ENCODE results near the gene MAFF. TPM values are rescaled to one million over a fixed set of nuclear protein-coding genes. Genes with fewer than 3 reads are reported as not detected.

MAFF gene
- total and polyA plus RNA-seq, 9 of the 15 experiments (the other 6 are each of a cell fraction or from before 2014, with no cell fraction given), result 0.51 to 8.0 (median 5.4) TPM

DNA sequence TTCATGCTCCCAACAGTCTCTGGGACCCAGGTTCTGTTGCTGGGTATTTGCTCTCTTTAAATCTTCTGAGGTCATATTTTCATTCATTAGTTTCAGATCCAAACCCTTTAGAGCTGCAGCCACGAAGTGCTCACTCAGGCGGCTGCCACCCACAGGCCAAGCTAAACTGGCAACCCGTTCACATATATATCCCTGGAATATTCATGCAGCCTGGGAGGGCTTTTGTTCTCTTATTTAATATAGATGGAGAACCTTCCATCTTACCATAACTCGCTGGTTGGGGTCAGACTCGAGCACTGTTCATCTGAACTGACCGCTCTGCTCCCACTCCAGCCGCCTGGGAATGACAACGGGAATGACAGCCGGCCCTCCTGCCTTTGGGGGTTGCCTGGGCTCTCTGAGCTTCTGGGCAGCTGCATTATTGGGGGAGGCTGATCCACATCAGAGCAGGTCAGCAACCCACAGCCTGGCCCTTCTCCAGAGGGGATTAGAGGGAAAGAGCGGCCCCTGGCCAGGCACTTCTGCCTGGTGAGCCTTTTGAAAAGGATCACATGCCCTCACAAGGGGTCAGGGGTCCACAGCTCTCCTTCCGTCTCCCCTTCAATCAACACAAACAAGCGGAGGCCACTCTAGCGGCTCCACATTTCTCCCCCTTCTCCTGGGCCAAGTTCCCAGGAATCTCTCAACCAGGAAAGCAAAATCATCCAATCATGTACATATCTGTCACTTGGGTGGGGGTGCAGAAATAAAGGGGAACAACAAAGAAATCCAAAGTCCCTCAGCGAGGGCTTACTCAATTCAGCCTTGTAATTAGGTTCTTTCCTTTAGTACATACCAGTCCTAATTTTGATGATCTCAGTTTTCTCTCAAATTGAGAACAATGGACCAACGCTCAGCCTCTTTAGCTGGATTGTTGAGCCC is 59.2 kb downstream of the MAFF start (continued):
- TF ChIP-seq, protein P1, sequence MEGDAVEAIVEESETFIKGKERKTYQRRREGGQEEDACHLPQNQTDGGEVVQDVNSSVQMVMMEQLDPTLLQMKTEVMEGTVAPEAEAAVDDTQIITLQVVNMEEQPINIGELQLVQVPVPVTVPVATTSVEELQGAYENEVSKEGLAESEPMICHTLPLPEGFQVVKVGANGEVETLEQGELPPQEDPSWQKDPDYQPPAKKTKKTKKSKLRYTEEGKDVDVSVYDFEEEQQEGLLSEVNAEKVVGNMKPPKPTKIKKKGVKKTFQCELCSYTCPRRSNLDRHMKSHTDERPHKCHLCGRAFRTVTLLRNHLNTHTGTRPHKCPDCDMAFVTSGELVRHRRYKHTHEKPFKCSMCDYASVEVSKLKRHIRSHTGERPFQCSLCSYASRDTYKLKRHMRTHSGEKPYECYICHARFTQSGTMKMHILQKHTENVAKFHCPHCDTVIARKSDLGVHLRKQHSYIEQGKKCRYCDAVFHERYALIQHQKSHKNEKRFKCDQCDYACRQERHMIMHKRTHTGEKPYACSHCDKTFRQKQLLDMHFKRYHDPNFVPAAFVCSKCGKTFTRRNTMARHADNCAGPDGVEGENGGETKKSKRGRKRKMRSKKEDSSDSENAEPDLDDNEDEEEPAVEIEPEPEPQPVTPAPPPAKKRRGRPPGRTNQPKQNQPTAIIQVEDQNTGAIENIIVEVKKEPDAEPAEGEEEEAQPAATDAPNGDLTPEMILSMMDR (IDR thresholded peaks at IDR 0.05 in 2 of 3, conservative IDR thresholded peaks at IDR 0.05 in 1 of 3; ENCODE audit: insufficient read depth in 2 of 3, low read depth in 1 of 3, low read length in 3 of 3), result no peak
- TF ChIP-seq ESRRA (IDR thresholded peaks at IDR 0.05; ENCODE audit: borderline replicate concordance, low read depth) (no peak), ZNF589 (CRISPR knock-in tag; IDR thresholded peaks at IDR 0.05; ENCODE audit: low read depth) (no peak), MAFK (IDR thresholded peaks at IDR 0.05; ENCODE audit: low read length) (no peak), ETV1 (tag; conservative IDR thresholded peaks at IDR 0.05; ENCODE audit: low read depth) (no peak), HDAC8 (tag; IDR thresholded peaks at IDR 0.05) (no peak), NFXL1 (CRISPR knock-in tag; IDR thresholded peaks at IDR 0.05) (no peak), CBX8 (IDR thresholded peaks at IDR 0.05; ENCODE audit: borderline replicate concordance, extremely low read depth, low read depth, low read length, poor library complexity, severe bottlenecking) (no peak)
